Measurements from ENCODE around the gene PALM. TPM values are rescaled to one million over a fixed set of nuclear protein-coding genes. Genes with fewer than 3 reads are reported as not detected.

Gene PALM
- total and polyA plus RNA-seq, 9 of the 15 experiments (the other 6 are each of a cell fraction or from before 2014, with no cell fraction given) = 0.04 to 6.6 (median 1.7) TPM

DNA sequence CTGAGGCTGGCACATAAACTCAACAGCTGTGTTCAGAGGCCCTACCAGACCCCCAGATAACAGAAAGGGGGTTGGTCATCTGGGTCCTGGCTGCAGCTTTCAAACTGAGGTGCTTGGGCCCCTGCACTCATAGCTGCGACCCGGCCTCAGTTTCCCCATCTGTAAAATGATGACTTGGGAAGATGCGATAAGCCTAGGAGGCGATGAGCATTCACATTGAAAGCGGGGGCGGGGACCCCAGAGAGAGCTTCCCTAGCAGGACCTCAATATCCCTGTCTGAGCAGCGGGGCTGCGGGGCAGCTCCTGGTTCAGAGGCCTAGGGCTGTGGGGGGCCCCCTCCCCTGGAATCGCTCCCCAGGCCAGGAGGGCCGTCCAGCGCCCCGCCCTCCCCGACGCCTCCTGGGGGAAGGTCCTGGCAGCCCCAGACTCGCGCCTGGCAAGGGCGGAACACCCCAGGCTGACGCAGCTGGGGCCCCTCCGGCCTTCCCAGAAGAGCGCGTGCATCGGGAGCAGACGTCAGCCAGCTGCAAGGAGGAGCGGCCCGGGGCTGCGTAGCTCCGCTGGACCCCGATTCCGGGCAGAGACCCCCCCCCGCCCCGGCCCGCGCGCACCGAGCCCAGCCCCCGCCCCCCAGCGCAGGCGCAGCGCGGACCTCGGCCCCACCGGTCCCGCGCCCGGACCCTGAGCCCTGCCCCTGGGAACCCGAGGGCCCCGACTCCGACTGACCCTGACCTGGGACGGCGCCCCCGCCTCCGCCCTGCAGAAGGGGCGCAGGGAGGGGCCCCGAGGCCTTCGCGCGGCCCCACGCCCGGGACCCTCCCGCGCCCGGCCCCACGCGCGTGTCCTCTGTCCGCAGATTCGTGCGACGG lies 29.1 kb upstream of the PALM start (continued):
- TF ChIP-seq, protein P1, sequence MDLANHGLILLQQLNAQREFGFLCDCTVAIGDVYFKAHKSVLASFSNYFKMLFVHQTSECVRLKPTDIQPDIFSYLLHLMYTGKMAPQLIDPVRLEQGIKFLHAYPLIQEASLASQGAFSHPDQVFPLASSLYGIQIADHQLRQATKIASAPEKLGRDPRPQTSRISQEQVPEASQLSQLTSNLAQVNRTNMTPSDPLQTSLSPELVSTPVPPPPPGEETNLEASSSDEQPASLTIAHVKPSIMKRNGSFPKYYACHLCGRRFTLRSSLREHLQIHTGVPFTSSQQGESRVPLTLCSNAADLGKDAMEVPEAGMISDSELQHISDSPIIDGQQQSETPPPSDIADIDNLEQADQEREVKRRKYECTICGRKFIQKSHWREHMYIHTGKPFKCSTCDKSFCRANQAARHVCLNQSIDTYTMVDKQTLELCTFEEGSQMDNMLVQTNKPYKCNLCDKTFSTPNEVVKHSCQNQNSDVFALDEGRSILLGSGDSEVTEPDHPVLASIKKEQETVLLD (IDR thresholded peaks at IDR 0.05) = no peak
- peak; percentile 82 for TF ChIP-seq ZFX (CRISPR knock-in tag; IDR thresholded peaks at IDR 0.05)
- no peak for TF ChIP-seq SIRT6 (IDR thresholded peaks at IDR 0.05; ENCODE audit: low read depth, low read length)
- TF ChIP-seq, protein P2, sequence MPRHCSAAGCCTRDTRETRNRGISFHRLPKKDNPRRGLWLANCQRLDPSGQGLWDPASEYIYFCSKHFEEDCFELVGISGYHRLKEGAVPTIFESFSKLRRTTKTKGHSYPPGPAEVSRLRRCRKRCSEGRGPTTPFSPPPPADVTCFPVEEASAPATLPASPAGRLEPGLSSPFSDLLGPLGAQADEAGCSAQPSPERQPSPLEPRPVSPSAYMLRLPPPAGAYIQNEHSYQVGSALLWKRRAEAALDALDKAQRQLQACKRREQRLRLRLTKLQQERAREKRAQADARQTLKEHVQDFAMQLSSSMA (CRISPR knock-in tag; IDR thresholded peaks at IDR 0.05) = 0 out of 2 replicates have a peak, but pooled peaks have one; percentile 27
- TF ChIP-seq, protein P3, sequence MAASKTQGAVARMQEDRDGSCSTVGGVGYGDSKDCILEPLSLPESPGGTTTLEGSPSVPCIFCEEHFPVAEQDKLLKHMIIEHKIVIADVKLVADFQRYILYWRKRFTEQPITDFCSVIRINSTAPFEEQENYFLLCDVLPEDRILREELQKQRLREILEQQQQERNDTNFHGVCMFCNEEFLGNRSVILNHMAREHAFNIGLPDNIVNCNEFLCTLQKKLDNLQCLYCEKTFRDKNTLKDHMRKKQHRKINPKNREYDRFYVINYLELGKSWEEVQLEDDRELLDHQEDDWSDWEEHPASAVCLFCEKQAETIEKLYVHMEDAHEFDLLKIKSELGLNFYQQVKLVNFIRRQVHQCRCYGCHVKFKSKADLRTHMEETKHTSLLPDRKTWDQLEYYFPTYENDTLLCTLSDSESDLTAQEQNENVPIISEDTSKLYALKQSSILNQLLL (CRISPR knock-in tag; IDR thresholded peaks at IDR 0.05; ENCODE audit: borderline replicate concordance) = no peak
- TF ChIP-seq, protein P4, sequence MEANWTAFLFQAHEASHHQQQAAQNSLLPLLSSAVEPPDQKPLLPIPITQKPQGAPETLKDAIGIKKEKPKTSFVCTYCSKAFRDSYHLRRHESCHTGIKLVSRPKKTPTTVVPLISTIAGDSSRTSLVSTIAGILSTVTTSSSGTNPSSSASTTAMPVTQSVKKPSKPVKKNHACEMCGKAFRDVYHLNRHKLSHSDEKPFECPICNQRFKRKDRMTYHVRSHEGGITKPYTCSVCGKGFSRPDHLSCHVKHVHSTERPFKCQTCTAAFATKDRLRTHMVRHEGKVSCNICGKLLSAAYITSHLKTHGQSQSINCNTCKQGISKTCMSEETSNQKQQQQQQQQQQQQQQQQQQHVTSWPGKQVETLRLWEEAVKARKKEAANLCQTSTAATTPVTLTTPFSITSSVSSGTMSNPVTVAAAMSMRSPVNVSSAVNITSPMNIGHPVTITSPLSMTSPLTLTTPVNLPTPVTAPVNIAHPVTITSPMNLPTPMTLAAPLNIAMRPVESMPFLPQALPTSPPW (CRISPR knock-in tag; IDR thresholded peaks at IDR 0.05) = peak; percentile 64
- TF ChIP-seq CXXC5 (CRISPR knock-in tag; IDR thresholded peaks at IDR 0.05) = no peak
- no peak for TF ChIP-seq KHSRP (IDR thresholded peaks at IDR 0.05)
- 0 out of 2 replicates have a peak, but pooled peaks have one; percentile 47 for TF ChIP-seq ZNF431 (CRISPR knock-in tag; IDR thresholded peaks at IDR 0.05)
- no peak for TF ChIP-seq ZNF785 (CRISPR knock-in tag; IDR thresholded peaks at IDR 0.05)
- TF ChIP-seq MCM5 (IDR thresholded peaks at IDR 0.05; ENCODE audit: low read depth) = no peak
- TF ChIP-seq, protein P5, sequence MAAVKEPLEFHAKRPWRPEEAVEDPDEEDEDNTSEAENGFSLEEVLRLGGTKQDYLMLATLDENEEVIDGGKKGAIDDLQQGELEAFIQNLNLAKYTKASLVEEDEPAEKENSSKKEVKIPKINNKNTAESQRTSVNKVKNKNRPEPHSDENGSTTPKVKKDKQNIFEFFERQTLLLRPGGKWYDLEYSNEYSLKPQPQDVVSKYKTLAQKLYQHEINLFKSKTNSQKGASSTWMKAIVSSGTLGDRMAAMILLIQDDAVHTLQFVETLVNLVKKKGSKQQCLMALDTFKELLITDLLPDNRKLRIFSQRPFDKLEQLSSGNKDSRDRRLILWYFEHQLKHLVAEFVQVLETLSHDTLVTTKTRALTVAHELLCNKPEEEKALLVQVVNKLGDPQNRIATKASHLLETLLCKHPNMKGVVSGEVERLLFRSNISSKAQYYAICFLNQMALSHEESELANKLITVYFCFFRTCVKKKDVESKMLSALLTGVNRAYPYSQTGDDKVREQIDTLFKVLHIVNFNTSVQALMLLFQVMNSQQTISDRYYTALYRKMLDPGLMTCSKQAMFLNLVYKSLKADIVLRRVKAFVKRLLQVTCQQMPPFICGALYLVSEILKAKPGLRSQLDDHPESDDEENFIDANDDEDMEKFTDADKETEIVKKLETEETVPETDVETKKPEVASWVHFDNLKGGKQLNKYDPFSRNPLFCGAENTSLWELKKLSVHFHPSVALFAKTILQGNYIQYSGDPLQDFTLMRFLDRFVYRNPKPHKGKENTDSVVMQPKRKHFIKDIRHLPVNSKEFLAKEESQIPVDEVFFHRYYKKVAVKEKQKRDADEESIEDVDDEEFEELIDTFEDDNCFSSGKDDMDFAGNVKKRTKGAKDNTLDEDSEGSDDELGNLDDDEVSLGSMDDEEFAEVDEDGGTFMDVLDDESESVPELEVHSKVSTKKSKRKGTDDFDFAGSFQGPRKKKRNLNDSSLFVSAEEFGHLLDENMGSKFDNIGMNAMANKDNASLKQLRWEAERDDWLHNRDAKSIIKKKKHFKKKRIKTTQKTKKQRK (IDR thresholded peaks at IDR 0.05; ENCODE audit: borderline replicate concordance, low read depth, low read length) = no peak
- TF ChIP-seq HDAC8 (tag; IDR thresholded peaks at IDR 0.05) = 0 out of 2 replicates have a peak, but pooled peaks have one; percentile 76
- no peak for TF ChIP-seq SRSF3 (IDR thresholded peaks at IDR 0.05; ENCODE audit: insufficient read depth, low read length)
- TF ChIP-seq MBD2 (IDR thresholded peaks at IDR 0.05; ENCODE audit: borderline replicate concordance, low read depth) = 0 out of 2 replicates have a peak, but pooled peaks have one; percentile 2
- TF ChIP-seq ZNF717 (CRISPR knock-in tag; IDR thresholded peaks at IDR 0.05) = no peak
- TF ChIP-seq ARHGAP35 (IDR thresholded peaks at IDR 0.05; ENCODE audit: partially characterized antibody) = no peak
- TF ChIP-seq GTF2F1 (IDR thresholded peaks at IDR 0.05; ENCODE audit: low read depth, low read length) = no peak

All from K562 (cell line).